HG02973 (cell line): ENCODE measurements around the gene ABLIM2.

ENCODE experiments used
- ATAC-seq: cut with Tn5 transposase; IDR thresholded peaks from one replicate; pipeline ENCODE4 v1.9.1; 2021; ENCODE audit warnings: moderate library complexity; ENCODE audit not compliant: unreplicated experiment

The ABLIM2 gene

DNA sequence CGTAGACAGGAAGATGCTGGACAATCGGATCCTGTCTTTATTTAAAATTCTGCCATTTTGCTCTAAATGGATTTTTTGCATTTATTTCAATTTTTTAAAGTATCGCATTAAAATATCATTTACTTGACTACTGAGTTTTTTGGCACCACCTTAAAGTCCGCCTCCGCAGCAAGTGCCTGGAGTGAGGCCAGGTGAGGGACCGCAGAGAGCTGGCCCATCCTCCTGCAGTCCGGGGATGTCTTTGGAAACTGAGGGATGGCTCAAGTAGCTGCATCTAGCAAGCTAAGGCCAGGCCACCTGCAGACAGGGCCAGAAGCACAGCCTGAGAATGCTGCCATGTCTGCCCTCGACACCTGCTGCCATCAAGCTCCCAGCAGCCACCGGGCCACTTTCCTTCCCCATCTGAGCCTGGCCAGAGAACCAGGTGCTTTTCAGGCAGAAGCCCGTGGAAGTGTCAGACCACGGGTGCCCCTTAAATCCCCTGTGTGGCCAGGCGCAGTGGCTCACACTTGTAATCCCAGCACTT, 69.6 kb downstream of the ABLIM2 start:
- no peak for ATAC-seq

DNA sequence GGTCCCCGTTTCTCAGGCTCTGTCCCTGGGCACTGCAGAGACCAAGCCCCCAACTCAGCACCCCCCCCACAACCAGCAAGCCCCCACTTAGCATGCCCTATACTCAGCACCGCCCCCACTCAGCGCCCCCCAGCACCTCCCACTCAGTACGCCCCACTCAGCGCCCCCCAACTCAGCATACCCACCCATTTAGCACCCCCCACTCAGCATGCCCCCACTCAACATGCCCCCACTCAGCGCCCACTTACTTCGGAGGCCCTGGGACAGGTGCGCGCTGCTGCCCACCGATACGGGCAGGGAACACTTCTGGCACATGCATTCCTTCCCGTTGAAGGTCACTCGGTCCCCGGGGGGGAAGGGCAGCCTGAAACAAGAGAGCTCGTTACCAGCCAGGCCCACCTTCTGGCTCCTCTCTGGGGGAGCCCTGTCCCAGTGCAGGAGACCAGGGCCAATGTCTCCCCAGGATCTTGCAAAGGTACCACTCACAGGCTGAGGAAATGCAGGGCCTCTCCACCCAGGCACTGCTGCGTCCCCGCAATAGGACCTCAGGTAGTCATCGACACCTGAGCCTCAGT, 70.6 kb downstream of the ABLIM2 start:
- ATAC-seq = no peak

DNA sequence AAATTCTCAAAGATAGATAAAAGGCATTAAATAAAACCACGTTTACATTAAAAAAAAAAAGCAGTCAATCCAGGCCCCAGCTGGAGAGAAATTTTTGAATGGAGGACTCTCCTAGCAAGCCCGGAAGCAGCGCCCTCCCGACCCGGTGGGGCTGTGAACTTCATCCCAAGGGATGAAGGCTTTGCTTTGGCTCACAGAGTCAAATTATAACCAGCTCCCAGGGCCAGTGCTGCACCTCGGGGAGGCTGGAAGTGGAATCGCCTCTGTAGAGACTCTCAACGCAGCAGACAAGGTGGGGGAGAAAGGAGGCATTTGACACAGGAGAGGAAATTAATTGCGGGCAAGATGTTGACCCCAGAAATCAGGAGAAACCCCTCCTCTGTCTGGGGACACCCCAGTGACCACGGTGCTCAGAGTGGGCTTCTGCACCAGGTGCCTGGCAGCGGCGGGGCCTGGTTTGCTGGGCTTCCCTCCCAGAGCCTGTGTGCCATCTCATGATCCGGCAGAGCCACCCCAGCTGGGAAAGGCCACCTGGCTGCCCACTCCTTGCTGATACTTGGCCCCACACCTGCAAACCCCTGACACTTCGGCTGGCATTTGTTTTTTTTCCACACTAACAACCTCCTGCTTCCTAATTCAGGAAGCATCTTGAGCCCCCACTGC, 71.7 kb downstream of the ABLIM2 start:
- ATAC-seq = no peak

DNA sequence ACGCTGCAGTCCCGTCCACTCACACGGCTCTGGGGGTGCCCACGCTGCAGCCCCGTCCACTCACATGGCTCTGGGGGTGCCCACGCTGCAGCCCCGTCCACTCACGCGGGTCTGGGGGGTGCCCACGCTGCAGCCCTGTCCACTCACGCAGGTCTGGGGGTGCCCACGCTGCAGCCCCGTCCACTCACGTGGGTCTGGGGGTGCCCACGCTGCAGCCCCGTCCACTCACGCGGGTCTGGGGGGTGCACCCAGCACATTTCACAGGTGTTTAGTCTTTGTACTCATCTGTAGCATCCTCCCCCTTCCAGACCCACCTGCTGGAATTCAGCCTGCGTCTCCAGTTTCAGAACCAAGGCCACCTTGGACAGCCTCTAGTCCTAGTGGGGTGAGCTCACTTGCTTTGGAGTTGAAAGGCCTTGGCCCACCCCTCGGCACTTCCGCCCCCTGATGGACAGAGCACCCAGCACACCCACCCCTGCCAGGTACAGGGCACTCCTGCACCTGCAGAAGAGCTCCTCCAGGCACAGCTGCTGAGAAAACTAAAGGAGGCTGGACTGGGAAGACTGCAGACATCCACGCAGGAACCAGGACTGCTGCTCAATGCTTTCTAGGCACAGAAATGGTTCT, 73.0 kb downstream of the ABLIM2 start:
- no peak for ATAC-seq

DNA sequence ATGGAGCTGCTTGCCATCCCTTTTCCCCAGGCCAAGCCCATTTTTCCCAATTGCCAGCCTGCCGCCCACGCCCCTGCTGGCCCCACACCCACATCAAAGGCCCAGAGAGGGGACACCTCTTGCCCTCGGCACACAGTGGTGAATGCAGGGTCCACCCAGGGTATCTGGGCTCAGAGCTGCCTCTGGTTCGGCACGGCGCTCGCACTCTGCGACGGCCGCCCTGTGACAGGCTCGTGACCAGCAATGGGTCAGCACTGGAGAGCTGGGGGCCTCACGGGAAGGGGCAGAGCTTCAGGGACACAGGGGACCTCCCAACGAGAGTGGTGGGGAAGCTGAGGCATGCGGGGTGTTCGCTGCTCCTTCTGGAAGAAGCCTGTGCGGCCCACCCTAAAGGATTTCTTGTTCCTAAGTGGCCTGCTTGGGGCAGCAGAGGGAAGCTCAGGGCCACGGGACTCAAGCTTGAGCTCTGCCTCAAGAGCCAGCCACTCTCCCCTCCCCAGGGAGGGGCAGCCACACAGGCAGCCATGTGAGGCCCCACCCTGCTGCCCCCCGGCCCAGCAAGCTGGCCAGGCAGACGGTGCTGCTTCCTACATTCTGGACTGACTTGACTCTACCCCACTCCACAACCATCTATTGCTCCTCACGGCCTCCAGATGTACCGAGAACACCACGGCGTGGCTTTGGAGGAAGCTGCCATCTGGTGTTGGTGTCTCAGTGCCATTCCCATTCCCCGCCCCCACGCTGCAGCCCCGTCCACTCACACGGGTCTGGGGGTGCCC, 73.7 kb downstream of the ABLIM2 start:
- ATAC-seq = no peak

DNA sequence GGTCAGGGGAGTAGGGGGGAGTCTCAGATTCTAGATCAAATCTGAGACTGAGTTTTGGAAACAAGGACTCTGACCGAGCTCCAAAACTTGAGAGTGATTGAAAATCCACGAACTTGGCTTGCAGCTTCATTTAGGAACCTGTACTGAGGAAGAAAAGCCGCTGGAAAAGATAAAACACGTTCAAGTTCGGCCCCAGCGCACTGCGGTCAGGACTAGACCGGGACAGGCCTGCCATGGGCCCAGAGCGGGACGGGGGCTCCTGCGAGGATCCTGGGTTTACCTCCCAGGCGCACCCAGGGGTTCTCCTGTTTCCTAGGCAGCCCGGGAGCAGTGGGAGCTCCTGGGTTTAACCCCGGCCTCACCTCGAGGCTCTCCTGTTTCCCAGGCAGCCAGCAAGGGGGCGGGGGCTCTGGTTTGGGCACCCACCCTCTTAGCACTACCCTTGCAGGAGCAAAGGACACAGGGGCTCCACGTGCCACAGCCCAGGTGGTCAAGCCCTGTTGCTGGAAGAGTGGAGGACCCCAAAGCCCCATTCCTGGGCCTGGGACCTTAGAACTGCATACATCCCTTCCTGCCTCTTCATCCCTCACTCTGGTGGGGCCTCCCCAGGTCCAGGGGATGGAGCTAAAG, 74.5 kb downstream of the ABLIM2 start:
- no peak for ATAC-seq

GRCh38 chr4:8083086-8083825, 75.4 kb downstream of the ABLIM2 start:
- ATAC-seq = no peak

GRCh38 chr4:8082517-8083055, 76.0 kb downstream of the ABLIM2 start:
- ATAC-seq = no peak

DNA sequence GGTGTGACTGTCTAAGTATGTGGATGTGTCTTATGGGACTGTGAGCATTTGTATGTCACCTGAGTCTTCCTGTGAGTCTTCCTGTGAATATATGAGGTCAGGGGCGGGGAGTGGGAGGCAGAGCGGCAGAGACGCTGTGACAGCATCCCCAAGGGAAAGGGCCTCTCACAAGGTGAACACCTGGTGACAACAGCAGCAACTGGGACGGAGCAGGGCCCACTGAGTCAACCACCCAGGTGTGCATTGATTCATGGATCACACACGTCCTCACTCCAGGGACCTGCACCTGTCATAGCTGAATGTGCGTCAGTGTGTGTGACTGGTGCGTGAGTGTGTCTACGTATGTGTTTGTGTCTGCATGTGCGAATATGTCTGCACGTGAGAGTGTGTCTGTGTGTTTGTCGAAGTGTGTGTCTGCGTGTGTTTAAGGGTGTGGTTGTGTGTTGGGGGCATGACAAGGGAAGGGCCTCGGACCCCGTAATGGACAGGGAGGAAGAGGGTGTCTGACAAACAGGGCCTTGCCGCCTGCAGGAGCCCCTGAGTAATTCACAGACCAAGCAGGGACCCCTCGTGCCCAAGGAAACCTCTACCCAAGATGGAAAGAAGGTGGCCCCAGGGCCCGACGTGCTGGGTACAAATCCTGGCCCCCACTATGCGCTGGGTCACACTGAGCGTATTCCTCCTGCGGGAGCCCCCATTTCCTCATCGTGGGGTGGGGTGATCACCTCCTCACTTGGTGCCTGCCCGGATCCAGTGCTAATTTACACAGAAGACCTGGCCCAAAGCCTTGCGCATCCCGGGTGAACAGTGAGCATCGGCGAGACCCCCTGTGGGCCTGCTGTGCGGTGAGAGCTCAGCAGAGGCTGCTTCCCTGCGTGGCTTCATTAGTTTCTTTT, 76.7 kb downstream of the ABLIM2 start:
- ATAC-seq = no peak

DNA sequence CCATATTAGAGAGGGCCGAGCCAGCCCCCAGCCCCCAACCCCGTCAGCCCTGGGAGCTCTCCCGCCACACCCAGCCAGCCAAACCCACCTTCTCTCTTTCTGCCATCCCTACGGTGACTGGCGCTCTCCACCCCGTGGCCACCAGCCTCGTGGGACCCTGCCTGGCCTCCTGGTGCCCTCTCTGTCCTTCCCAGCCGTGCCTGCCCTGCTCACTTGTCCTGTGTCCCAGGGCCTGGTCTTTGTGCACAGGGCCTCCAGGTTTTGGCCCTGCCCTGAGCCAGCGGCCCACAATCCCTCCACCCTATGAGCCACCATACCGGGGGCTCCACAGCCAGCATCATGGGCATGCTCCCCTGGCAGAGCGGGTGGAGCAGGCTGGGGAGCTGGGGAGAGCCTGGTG, 77.4 kb downstream of the ABLIM2 start:
- no peak for ATAC-seq

GRCh38 chr4:8080754-8081065, 77.9 kb downstream of the ABLIM2 start:
- ATAC-seq = no peak

DNA sequence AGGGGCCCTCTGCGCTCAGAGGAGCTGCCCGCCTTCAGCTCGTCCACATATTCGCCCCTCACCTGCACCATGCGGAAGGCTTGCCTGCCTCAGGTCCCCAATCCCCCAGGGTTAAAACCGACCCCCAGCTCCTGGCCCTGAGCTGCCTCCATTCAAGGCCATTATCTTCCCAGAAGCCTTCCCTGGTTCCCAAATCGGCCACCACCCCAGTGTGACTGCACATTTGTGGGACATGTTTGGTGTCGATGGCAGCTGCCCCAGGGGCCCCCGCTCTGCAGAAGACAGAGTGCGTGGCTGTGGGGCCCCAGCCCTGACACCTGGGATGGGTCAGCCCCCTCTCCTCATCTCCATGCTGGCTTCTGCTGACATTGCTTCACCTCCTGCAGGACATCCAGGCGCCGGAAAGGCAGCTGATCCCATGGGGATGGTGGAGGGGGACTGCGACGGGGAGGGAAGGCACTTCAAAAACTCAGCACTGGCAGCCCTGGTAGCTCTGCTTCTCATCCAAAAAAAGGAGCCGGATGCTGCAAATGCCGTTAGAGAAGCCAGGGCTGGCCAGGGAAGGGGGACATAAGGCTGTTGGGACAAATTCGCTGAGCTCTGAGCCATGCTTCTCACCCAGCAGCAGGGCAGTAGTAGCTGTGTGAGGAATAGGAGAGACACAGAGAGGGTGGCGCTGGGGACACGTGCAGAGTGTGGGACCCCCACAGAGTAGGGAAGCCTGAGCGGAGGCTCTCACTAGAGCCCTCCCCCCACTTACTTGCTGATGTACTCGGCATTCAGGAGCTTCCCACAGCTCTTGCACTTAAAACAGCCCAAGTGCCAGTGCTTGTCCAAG, 78.5 kb downstream of the ABLIM2 start:
- ATAC-seq = no peak

GRCh38 chr4:8079031-8079885, 79.4 kb downstream of the ABLIM2 start:
- no peak for ATAC-seq

DNA sequence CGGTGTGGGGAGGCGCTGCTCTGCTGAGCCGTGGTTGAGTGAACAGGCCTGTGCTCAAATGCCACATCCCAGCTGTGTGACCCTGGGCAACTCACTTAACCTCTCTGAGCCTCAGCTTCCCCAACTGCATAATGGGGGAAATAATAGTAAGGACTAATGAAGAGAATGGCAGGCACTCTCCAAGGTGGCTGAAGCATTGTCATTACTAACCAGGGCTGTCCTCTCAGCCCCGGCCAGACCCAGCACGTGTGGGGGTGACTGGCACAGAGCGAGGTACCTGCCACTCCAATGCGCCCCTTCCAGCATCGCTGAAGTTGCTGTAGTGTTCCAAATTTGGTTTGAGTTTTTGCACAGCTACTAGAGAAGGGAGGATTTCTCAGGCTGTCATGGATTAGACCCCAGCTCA, 80.0 kb downstream of the ABLIM2 start:
- no peak for ATAC-seq

DNA sequence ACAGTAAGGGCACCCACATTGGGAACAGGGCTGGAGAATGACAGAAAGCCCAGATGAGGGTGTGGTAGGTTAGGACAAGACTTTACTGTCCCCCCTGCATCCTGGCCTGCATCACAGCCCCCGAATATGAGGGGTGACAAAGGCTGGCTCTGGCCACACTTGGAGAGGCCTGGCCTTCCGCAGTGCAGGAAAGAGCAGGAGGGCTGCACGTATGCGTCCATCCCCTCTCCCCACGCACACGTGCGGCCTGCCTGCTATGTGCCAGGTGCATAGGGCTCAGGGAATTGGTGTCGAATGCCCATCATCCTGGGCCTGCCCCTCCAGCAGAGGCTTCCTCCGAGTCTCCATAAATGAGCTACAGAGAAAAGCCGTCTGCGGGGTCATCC, 80.5 kb downstream of the ABLIM2 start:
- ATAC-seq = no peak

- no peak for ATAC-seq
Measured at GRCh38 chr4:8077181-8078108, 81.2 kb downstream of the ABLIM2 start.
